Measurements from ENCODE around the gene TMEM170A. TPM values are rescaled to one million over a fixed set of nuclear protein-coding genes. Genes with fewer than 3 reads are reported as not detected.

The TMEM170A gene
- total RNA-seq, 1 experiment from 2014 or later = 34.5 TPM

DNA sequence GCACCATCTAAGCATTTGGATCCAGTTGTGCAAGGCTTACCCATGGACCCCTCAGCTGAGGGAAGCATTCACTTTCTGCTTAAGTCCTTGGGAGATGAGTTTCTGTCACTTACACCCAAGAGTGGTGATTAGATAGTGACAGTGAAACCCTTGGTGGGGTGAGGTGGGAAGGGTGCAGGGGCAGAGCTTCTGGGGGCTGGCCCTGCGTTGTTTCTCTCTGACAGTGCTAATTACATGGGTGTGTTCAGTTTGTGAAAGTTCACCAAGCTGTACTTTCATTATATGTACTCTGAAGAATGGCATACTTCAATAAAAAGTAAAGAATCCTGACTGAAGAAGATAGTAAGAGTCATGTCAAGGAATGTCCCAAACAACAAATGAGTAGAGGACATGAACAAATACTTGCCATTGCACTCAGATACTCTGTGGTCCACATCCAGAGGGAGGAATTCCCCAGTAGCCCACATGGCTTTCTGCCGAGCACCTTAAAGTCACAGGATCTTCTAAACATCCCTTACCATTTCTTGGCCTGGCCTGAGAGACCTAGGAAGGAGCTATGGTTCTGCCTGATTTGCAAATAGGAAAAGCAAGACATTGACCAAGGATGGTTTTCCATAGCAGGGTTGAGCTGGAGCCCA is 22.3 kb upstream of the TMEM170A start:
- ChIA-PET CTCF (no interaction called here), POLR2A (no interaction called here), RAD21 (ENCODE audit: low non-redundant PET in 1 of 2, low total read pairs in 2 of 2, uncharacterized antibody in 2 of 2, unreplicated experiment in 2 of 2) (no interaction called here)
- Histone ChIP-seq H3K27ac (ENCODE audit: low read depth, low read length) (peak overlapping the region; percentile 99; the same call in 1 of the 2 replicates), H3K79me2 (ENCODE audit: insufficient read depth, low read length) (no peaks in the 10 kb centered on the region), H3K4me2 (ENCODE audit: low read length) (peak overlapping the region; percentile 72), H3K4me1 (ENCODE audit: control insufficient read depth in 1 of 2, insufficient read depth in 2 of 2, low read length in 2 of 2) (peaks cover 48 to 63% of the 10 kb centered on the region in 2 experiments), H3K9me2 (ENCODE audit: insufficient read depth) (no peaks in the 10 kb centered on the region), H4K20me1 (ENCODE audit: insufficient read depth) (no peaks in the 10 kb centered on the region), H2AFZ (ENCODE audit: low read depth, low read length, poor library complexity, severe bottlenecking) (no peak overlapping the region), H3K27me3 (ENCODE audit: insufficient read depth, low read length) (no peaks in the 10 kb centered on the region), H3K9me3 (ENCODE audit: control insufficient read depth in 1 of 2, insufficient read depth in 1 of 2, low read depth in 1 of 2, low read length in 2 of 2) (no peaks in the 10 kb centered on the region), H3K9ac (ENCODE audit: low read length) (no peak overlapping the region), H3K4me3 (replicated peaks in 1 of 2; ENCODE audit: low read depth in 1 of 2, low read length in 2 of 2) (no peak overlapping the region), H3K36me3 (ENCODE audit: control insufficient read depth in 1 of 2, insufficient read depth in 2 of 2, low read length in 2 of 2) (no peaks in the 10 kb centered on the region)
- ATAC-seq (no peak), DNase-seq (ENCODE audit: low read depth, low spot score) (no peak)
- no TSS peak for BruUV-seq (replicated peaks)
- TF ChIP-seq SP1 (IDR thresholded peaks at IDR 0.05; ENCODE audit: low read depth) (no peak), ZNF274 (IDR thresholded peaks at IDR 0.05; ENCODE audit: low read depth, low read length) (no peak), YY1 (IDR thresholded peaks at IDR 0.05; ENCODE audit: extremely low read depth, insufficient replicate concordance, low read depth, low read length) (no peak), ZFX (IDR thresholded peaks at IDR 0.05) (no peak), EZH2phosphoT487 (IDR thresholded peaks at IDR 0.05; ENCODE audit: borderline replicate concordance) (no peak)
- TF ChIP-seq, protein P1, sequence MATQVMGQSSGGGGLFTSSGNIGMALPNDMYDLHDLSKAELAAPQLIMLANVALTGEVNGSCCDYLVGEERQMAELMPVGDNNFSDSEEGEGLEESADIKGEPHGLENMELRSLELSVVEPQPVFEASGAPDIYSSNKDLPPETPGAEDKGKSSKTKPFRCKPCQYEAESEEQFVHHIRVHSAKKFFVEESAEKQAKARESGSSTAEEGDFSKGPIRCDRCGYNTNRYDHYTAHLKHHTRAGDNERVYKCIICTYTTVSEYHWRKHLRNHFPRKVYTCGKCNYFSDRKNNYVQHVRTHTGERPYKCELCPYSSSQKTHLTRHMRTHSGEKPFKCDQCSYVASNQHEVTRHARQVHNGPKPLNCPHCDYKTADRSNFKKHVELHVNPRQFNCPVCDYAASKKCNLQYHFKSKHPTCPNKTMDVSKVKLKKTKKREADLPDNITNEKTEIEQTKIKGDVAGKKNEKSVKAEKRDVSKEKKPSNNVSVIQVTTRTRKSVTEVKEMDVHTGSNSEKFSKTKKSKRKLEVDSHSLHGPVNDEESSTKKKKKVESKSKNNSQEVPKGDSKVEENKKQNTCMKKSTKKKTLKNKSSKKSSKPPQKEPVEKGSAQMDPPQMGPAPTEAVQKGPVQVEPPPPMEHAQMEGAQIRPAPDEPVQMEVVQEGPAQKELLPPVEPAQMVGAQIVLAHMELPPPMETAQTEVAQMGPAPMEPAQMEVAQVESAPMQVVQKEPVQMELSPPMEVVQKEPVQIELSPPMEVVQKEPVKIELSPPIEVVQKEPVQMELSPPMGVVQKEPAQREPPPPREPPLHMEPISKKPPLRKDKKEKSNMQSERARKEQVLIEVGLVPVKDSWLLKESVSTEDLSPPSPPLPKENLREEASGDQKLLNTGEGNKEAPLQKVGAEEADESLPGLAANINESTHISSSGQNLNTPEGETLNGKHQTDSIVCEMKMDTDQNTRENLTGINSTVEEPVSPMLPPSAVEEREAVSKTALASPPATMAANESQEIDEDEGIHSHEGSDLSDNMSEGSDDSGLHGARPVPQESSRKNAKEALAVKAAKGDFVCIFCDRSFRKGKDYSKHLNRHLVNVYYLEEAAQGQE (IDR thresholded peaks at IDR 0.05; ENCODE audit: low read depth) = no peak
- TF ChIP-seq, protein P2, sequence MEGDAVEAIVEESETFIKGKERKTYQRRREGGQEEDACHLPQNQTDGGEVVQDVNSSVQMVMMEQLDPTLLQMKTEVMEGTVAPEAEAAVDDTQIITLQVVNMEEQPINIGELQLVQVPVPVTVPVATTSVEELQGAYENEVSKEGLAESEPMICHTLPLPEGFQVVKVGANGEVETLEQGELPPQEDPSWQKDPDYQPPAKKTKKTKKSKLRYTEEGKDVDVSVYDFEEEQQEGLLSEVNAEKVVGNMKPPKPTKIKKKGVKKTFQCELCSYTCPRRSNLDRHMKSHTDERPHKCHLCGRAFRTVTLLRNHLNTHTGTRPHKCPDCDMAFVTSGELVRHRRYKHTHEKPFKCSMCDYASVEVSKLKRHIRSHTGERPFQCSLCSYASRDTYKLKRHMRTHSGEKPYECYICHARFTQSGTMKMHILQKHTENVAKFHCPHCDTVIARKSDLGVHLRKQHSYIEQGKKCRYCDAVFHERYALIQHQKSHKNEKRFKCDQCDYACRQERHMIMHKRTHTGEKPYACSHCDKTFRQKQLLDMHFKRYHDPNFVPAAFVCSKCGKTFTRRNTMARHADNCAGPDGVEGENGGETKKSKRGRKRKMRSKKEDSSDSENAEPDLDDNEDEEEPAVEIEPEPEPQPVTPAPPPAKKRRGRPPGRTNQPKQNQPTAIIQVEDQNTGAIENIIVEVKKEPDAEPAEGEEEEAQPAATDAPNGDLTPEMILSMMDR (IDR thresholded peaks at IDR 0.05 in 2 of 3, conservative IDR thresholded peaks at IDR 0.05 in 1 of 3; ENCODE audit: borderline replicate concordance in 1 of 3, insufficient read depth in 1 of 3, low read depth in 2 of 3, low read length in 2 of 3) = no peak
- TF ChIP-seq, protein P3, sequence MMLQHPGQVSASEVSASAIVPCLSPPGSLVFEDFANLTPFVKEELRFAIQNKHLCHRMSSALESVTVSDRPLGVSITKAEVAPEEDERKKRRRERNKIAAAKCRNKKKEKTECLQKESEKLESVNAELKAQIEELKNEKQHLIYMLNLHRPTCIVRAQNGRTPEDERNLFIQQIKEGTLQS (IDR thresholded peaks at IDR 0.05) = no peak
- intact Hi-C loops (cut with micrococcal nuclease) = no loop called here

All from HCT116 (cell line).